ENCODE results near the gene ATP8A2. TPM values are rescaled to one million over a fixed set of nuclear protein-coding genes. Genes with fewer than 3 reads are reported as not detected.
A peak's percentile ranks its signal among the peaks of the same experiment; 100 is the strongest.

The ATP8A2 gene
- total RNA-seq, 6 donors from 2014 or later = 0.55 to 1.5 (median 0.87) TPM

DNA sequence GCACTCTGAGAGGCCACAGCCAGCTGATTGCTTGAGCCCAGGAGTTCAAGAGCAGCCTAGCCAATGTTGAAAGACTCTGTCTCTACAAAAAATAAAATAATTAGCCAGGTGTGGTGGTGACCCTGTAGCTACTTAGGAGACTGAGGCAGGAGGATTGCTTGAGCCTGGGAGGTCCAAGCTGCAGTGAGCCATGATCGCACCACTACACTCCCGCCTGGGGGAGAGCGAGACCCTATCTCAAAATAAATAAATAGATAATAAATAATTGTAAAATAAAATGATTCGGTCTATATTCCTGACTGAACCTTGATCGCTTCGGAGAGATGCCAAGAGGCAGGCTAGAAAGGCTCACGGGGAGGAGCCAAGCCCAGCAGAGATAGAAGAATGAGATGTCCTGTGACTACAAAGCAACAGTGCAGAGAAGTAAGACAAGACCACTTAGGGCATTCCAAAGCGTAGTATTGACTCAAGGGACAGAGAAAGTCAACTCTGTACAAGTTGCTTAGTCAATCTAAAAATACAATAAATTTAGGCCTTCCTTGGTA, 667.2 kb downstream of the ATP8A2 start:
- Histone ChIP-seq H3K36me3 (no peaks in the 10 kb centered on the region), H3K27ac (no peak overlapping the region), H3K4me3 (no peak overlapping the region), H3K4me1 (no peaks in the 10 kb centered on the region), H3K9me3 (no peaks in the 10 kb centered on the region), H3K27me3 (no peaks in the 10 kb centered on the region)
- 92 to 97% methylated on average over 8 of the region's 8 CpGs for WGBS, 2 donors
- no peak for DNase-seq
- TF ChIP-seq, protein P1, sequence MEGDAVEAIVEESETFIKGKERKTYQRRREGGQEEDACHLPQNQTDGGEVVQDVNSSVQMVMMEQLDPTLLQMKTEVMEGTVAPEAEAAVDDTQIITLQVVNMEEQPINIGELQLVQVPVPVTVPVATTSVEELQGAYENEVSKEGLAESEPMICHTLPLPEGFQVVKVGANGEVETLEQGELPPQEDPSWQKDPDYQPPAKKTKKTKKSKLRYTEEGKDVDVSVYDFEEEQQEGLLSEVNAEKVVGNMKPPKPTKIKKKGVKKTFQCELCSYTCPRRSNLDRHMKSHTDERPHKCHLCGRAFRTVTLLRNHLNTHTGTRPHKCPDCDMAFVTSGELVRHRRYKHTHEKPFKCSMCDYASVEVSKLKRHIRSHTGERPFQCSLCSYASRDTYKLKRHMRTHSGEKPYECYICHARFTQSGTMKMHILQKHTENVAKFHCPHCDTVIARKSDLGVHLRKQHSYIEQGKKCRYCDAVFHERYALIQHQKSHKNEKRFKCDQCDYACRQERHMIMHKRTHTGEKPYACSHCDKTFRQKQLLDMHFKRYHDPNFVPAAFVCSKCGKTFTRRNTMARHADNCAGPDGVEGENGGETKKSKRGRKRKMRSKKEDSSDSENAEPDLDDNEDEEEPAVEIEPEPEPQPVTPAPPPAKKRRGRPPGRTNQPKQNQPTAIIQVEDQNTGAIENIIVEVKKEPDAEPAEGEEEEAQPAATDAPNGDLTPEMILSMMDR (IDR thresholded peaks at IDR 0.05) = no peak
- TF ChIP-seq POLR2AphosphoS5 (IDR thresholded peaks at IDR 0.05) (no peak), POLR2A (IDR thresholded peaks at IDR 0.05) (no peak), EP300 (IDR thresholded peaks at IDR 0.05) (no peak)
- no peak for ATAC-seq (ENCODE audit: low FRiP score in 2 of 2)

DNA sequence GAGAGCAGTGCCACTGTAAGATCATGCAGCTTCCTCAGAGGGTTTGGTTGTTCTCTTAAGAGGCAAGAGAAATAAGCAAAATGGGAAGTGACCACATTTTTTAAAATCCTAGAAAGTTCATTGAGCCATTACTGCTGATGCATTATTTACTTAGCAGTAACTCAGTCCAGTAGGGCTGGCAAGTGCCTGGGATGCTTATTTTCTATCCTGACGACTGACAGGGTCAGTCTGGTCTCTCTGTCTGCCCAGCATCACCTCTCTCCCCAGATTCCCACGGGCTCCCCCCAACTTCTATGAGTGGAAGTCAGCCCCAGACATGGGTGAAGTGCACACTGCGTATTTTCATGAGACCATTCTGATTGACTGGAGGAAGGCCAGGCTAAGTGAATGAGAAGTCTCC, 669.7 kb downstream of the ATP8A2 start:
- Histone ChIP-seq H3K4me1 (no peaks in the 10 kb centered on the region), H3K27ac (no peak overlapping the region), H3K4me3 (no peak overlapping the region), H3K36me3 (no peaks in the 10 kb centered on the region), H3K9me3 (no peaks in the 10 kb centered on the region), H3K27me3 (no peaks in the 10 kb centered on the region)
- no peak for TF ChIP-seq POLR2A (IDR thresholded peaks at IDR 0.05)
- TF ChIP-seq, protein P1 (IDR thresholded peaks at IDR 0.05) = no peak
- TF ChIP-seq POLR2AphosphoS5 (IDR thresholded peaks at IDR 0.05) = no peak
- TF ChIP-seq EP300 (IDR thresholded peaks at IDR 0.05) = no peak
- no peak for DNase-seq
- peak in 1 of 2 donors; percentile 10 for ATAC-seq (ENCODE audit: low FRiP score in 2 of 2)
- WGBS, 2 donors = 51 to 68% methylated on average over 3 of the region's 3 CpGs

DNA sequence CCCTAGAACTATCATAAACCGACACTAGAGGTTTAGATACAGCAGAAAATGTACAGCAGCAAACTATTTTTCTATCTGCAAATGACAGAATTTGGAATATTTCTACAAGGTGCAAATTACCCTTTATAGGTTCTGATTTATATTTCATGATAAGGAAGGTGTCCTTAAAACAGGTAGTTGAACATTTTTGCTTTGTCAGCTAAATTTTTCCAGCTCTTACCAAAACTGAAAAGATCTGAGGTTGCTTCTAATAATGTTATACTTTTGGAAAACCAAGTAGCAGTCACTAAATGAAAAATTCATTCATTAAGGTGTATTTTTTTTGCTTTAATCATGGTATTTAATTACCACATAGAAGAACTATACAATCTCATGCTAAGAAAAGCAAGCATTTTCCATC, 671.0 kb downstream of the ATP8A2 start:
- no peak for DNase-seq
- ATAC-seq (ENCODE audit: low FRiP score in 2 of 2) = no peak
- H3K4me3 ChIP-seq = no peak overlapping the region
- no peaks in the 10 kb centered on the region for H3K36me3 ChIP-seq
- 65 to 70% methylated on average over 1 of the region's 1 CpG for WGBS, 2 donors
- H3K27me3 ChIP-seq = no peaks in the 10 kb centered on the region
- H3K9me3 ChIP-seq = no peaks in the 10 kb centered on the region
- TF ChIP-seq POLR2A (IDR thresholded peaks at IDR 0.05) = no peak
- TF ChIP-seq, protein P1 (IDR thresholded peaks at IDR 0.05) = no peak
- no peak for TF ChIP-seq POLR2AphosphoS5 (IDR thresholded peaks at IDR 0.05)
- no peak for TF ChIP-seq EP300 (IDR thresholded peaks at IDR 0.05)
- no peak overlapping the region for H3K27ac ChIP-seq
- H3K4me1 ChIP-seq = no peaks in the 10 kb centered on the region

DNA sequence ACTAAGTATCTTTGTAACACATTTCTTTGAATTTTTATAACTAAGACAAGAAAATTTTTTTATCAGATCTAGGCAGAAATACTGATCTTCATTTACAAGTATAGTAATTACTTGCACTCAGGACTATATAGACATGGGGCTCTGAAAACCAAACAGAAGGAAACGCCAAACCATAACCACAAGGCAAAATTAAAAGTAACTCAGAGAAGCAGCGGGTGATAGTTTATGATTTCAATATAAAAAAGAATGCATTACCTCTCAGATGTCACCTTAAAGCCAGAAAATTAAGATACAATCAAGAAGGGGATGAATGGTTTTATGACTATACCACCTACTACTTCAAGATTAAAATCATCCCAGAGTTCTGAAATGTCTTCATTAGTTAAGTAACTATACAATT, 673.4 kb downstream of the ATP8A2 start:
- Histone ChIP-seq H3K4me3 (no peak overlapping the region), H3K9me3 (no peaks in the 10 kb centered on the region), H3K27me3 (peaks cover 0 to 9% (median 1%) of the 10 kb centered on the region in 4 donors), H3K27ac (no peak overlapping the region), H3K36me3 (no peaks in the 10 kb centered on the region), H3K4me1 (peaks cover 0 to 7% (median 5%) of the 10 kb centered on the region in 4 donors)
- DNase-seq = no peak
- no peak for TF ChIP-seq POLR2A (IDR thresholded peaks at IDR 0.05)
- TF ChIP-seq POLR2AphosphoS5 (IDR thresholded peaks at IDR 0.05) = no peak
- TF ChIP-seq, protein P1 (IDR thresholded peaks at IDR 0.05) = no peak
- TF ChIP-seq EP300 (IDR thresholded peaks at IDR 0.05) = no peak
- no peak for ATAC-seq (ENCODE audit: low FRiP score in 2 of 2)
- 69 to 71% methylated on average over 2 of the region's 2 CpGs for WGBS, 2 donors

DNA sequence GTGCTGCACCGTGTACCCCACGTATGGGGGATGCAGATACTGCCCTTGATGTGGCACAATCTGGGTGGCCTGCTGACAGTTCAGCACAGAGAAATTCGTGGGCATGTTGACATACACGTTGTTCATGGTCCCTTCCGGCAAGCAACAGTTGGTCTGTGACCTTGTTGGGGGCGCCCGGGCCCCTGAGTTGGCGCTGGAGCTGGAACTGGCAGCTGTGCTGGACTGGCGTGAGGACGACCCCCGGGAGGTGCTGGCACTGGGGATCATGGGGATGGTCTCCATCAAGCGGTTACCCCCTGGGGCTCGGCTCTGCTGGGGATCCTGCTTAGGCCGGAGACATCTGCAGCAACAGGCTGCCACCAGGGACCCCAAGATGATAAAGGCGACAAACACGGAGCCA, 674.9 kb downstream of the ATP8A2 start:
- ATAC-seq (ENCODE audit: low FRiP score in 2 of 2) = no peak
- H3K27me3 ChIP-seq = peaks cover 0 to 24% (median 7%) of the 10 kb centered on the region in 4 donors
- no peak overlapping the region for H3K4me3 ChIP-seq
- no peak for TF ChIP-seq EP300 (IDR thresholded peaks at IDR 0.05)
- TF ChIP-seq POLR2A (IDR thresholded peaks at IDR 0.05) = no peak
- TF ChIP-seq POLR2AphosphoS5 (IDR thresholded peaks at IDR 0.05) = no peak
- TF ChIP-seq, protein P1 (IDR thresholded peaks at IDR 0.05) = no peak
- H3K36me3 ChIP-seq = no peaks in the 10 kb centered on the region
- peaks cover 6 to 22% (median 17%) of the 10 kb centered on the region in 4 donors for H3K4me1 ChIP-seq
- DNase-seq = peak in 1 of 2 donors; percentile 66
- H3K27ac ChIP-seq = no peak overlapping the region
- no peaks in the 10 kb centered on the region for H3K9me3 ChIP-seq
- 91 to 95% methylated on average over 5 to 16 of the region's 16 CpGs for WGBS, 2 donors

Measured in upper lobe of left lung (tissue), 6 donors.